NCI-H1930 (cell line): ENCODE data around the gene GPR107.

ENCODE experiments used
- DNase-seq, 2 experiments: peaks; one replicate each; lab custom pipeline; 2025; lab: John Stamatoyannopoulos, UW

Gene GPR107

DNA sequence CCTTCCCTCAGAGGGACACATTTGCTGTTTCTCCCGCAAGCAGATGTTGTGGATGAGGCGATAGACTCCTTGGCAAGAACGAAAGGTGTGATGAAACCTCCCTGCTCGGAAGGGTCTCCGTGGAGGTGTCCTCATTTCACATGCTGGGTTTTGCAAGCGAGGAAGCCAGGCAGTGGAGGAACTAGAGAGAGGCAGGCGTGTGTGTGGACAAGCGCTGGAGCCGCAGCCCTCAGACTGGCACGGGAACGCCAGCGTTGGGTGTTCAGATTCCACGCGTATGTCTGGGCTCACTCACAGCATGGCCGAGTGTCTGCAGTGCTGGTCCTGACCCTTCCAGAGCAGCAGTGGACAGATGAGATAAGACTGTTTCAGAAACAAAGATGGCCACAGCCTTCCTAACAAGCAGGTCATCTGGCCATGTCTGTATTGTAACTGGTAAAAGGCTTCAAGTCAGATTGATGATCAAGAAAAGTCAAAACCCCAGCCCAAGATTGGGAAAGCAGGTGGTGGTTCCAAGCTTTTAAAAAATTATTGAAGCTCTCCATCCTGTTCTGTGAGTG lies 83.5 kb downstream of the GPR107 start:
- DNase-seq = no peak

DNA sequence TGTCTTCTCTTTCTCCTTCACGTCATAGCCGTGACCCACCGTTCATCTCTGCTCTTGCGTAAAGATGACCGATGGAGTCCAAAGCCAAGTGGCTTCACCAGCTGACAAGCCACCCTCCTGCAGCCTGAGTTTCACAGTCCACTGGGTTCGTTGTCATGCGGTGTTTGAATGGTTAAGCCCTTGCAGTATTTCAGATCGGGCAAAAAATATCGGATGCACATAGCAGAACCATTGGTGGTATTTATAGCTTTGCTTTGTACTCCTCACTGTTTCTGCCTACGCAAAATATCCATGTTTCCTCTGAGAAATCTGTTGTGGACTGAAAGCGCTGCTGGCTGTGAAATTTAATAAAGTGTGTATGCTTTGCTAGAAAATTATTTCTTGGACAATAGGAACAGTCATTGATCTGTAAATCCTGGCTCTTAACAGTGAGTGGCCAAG lies 84.0 kb downstream of the GPR107 start:
- DNase-seq = no peak

DNA sequence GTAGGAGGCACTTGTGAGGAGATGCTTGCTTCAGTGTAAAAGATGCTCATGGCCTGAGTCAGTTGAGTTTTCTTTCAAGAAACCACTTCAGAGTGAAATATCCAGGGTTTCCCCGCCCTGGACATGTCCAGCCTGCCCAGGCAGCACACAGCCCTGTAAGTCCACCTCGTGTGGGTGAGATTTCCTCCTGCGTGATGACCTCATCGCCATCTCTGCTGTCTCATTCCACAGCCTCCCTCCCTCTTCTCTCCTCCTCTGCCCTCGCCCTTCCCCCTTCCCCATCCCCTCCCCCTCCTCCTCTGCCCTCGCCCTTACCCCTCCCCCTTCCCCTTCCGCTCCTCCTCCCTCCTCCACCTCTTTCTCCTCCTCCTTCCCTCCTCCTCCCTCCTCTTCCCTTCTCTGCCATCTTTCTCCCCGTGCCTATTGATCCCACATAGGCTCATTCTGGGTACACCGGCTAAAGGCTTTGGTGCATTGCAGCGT lies 84.5 kb downstream of the GPR107 start:
- no peak for DNase-seq

DNA sequence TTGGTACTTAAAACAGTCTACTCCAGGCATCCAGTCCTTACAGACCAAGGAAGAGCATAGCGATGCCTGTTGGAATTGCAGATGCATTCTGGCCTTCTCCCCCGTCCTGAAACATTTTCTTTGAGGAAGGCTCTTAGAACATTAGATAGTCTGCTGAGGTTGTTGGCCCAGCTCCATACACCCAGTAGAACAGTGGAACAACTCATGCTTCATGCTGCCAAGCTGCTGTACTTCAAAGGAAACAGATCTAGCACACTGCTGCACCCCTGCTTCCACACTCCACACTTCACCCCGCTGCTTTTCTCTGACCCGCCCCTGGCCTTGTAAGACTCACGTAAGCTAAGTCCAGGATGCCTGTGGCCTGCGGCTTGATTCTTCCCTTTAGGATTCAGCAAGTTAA lies 85.1 kb downstream of the GPR107 start:
- DNase-seq = no peak

GRCh38 chr9:130139251-130139650 lies 85.5 kb downstream of the GPR107 start:
- DNase-seq = no peak

- DNase-seq = no peak
Observed at GRCh38 chr9:130140706-130141105, 87.0 kb downstream of the GPR107 start.

DNA sequence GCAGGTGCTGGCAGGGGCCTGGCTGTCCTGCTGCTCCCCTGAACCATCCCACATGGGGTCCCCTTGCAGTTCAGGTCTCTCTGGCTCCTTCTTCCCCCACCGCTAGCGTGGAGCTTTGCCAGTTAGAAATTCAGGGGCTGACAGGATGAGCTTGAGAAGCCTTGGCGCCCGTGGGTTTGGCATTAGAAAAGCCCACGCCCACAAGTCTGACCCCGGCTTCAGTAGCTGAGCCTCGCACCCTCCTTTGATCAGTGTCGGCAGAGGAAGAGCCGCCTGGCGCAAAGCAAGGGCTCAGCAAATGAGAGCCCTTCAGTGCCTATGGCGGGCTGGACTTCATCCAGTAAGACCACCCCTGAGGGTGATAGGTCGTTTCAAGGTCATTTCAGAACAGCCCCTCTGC lies 88.3 kb downstream of the GPR107 start:
- DNase-seq = no peak

GRCh38 chr9:130142641-130143040 lies 88.9 kb downstream of the GPR107 start:
- DNase-seq = no peak

GRCh38 chr9:130143279-130143893 lies 89.7 kb downstream of the GPR107 start:
- DNase-seq = no peak

GRCh38 chr9:130143958-130144366 lies 90.3 kb downstream of the GPR107 start:
- no peak for DNase-seq

DNA sequence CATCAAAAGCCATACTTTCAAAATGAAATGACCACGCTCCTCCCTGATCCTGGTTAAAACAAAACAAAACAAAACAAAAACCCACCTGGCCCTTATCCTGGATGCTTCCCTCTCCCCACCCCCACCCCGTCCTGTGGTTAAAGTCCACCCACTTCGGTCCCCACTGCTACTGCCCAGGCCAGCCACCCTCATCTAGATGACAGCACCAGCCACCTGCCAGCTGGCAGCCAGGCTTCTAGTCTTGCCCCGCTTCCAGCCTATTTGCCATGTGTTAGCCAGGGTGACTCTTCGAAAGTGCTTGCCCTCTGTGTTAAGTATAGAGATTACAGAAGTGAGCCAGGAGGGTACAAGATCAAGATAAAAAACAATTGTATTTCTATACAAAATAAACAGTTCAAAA lies 91.0 kb downstream of the GPR107 start:
- no peak for DNase-seq

DNA sequence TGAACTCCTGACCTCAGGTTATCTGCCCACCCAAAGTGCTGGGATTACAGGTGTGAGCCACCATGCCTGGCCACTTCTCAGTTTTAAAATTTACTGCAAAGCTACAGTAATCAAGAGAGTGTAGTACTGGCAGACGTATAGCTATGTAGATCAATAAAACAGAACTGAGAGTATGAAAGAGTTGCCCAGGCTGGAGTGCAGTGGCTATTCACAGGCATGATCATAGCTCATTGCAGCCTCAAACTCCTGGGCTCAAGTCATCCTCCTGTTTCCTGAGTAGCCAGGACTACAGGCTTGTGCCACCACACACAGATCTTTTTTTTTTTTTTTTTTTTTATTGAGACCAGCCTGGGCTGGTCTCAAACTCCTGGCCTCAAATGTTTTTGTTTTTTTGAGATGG lies 92.0 kb downstream of the GPR107 start:
- DNase-seq = no peak

DNA sequence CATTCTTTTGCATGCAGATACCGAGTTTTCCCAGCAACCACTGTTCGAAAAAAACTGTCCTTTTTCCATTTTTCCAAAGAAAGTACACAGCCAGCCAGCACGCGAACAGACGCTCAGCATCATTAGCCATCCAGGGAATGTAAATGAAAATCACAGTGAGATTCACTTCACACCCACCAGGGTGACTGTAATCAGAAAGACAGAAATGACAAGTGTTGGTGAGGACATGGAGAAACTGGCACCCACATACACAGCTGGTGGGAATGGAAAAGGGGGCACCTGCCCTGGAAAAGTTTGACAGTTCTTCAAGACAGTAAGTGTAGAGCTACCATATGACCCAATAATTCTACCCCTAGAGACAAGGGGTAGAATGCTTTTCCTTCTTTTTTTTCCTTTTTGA lies 93.5 kb downstream of the GPR107 start:
- no peak for DNase-seq

DNA sequence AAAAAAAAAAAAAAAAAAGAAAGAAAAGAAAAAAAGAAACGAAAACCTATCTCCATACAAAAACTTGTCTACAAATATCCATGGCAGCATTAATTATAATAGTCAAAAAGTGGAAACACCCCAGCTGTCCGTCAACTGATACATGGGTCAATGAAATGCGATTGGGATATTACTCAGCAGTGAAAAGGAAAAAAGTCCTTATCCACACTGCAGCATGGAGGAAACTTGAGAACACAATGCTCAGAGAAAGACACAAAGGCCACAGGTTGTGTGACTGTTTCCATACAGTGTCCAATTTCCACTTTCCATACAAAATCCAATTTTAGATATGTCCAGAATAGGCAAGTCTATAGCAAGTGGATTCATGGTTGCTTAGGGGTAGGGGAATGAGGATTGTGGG lies 94.2 kb downstream of the GPR107 start:
- DNase-seq = no peak

DNA sequence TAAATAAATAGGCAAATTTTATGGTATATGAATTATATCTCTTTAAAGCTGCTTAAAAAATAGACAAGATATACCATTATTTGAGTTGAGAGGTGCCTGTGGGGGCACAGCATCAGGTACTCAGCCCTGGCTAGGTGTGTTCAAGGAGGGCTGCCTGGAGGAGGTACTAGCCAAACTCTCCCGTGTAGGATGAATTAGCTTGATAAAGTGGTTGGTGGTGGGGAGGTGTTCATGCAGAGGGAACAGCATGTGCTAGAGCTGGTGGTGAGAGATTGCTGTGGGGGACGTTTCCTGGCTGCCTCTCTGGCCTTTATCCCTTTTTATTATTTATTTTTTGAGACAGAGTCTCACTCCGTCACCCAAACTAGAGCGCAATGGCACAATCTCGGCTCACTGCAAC lies 95.3 kb downstream of the GPR107 start:
- DNase-seq = no peak

GRCh38 chr9:130149654-130150286 lies 96.1 kb downstream of the GPR107 start:
- no peak for DNase-seq

- no peak for DNase-seq
Observed at GRCh38 chr9:130150779-130151382, 97.2 kb downstream of the GPR107 start.

- no peak for DNase-seq
Observed at GRCh38 chr9:130154816-130155215, 101.1 kb downstream of the GPR107 start.

DNA sequence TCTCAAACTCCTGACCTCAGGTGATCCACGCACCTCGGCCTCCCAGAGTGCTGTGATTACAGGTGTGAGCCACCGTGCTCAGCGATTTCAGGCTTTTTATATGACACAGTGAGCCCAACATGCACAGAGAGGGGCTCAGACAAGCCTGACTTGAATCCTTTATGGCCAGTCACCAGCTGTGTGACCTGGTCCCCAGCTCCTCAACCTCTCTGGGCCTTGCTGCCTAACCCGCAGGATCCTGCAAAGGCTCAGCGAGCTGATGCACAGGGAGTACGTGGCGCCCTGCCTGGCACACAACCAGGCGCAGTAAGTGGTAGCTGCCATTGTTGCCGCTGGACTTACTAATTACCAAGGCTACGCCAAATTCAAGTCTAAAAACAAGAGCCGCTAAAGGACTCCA lies 101.9 kb downstream of the GPR107 start:
- no peak for DNase-seq

DNA sequence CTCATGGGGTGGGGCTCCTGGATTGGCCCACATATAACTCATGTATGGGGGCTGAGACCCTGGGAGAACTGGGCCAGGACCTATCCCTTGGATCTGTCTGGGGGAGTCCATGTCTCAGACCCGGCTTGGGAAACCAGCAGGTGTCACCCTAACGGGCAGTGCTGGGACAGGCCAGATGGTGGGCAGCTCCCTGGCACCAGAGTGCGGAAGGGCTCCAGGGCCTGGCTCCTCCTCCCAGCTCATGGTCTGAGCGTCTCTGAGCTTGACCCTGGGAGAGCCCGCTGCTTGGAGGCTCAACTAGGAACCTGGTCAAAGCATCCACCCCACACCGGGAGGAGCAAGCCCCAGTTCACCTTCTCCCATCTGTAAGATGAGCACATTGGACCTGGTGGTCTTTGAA lies 103.0 kb downstream of the GPR107 start:
- no peak for DNase-seq

DNA sequence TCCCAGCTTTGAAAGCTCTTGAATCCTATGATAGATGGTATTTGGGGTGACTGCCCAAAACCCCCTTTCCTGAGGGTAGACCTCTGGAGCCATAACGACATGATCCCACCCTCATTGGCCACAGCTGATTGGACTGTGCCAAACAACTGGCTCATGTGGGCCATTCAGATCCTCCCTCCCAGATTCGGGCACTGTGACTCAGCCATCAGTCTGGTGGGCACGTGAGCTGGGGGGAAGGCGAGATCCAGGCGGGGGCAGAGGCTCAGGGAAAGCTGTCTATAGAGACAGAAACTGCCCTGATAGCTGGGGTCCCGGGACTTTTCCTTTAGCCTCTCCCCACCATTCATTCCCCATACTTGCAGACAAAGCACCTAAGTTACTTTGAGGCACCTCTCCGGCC lies 103.4 kb downstream of the GPR107 start:
- no peak for DNase-seq

DNA sequence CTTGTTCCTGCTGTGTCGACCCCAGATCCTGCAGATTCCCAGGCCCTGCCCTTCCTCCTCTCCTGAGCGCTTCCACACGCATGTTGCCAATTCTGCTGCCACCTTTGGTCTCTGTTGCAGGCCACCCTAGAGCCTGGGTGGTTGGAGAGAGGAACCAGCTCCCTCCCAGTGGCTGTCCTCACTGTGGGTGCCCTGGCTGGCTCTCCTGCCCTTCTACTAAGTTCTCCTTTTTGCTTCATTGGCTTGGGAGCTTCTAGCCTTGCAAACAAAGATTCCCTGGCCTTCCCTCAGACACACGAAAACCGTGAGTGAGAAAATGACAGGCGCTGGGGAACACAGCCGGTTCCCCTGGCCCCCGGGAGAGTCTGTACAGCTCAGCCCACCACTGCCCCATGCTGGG lies 104.3 kb downstream of the GPR107 start:
- no peak for DNase-seq

DNA sequence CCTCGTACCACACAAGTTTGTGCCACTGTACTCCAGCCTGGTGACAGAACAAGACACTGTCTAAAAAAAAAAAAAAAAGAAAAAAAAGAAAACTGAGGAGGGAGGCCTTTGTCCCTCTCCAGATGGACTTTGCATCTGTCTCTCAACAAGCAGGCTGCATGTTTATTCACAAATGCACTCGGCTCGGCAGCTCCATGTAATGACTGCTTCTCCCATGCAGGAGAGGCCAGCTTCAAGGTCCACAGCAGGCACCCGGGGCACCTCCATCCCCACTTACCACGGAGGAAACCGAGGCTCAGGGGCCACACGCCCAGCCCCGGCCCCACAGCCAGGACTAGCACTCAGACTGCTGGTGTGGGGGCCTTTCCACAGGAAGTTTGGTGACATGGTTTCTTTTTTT lies 105.4 kb downstream of the GPR107 start:
- DNase-seq = no peak
